ENCODE data around the gene GINS3.

Gene GINS3

DNA sequence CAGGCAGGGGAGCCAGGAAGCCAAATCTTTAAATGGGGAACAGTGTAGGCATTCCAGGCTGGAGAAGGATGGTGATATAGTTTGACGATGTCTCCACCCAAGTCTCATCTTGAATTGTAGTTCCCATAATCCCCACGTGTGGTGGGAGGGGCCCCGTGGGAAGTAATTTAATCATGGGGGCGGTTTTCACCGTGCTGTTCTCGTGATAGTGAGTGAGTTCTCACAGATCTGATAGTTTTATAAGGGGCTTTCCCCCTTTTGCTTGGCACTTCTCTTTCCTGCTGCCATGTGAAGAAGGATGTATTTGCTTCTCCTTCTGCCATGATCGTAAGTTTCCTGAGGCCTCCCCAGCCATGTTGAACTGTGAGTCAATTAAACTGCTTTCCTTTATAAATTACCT lies 28.8 kb downstream of the GINS3 start:
- Histone ChIP-seq H3K9me3 (no peaks in the 10 kb centered on the region), H3K4me3 (ENCODE audit: low read depth in 1 of 2, low read length in 1 of 2) (no peak overlapping the region), H3K4me1 (ENCODE audit: control insufficient read depth in 1 of 2, insufficient read depth in 1 of 2, low read depth in 1 of 2, low read length in 1 of 2) (peaks cover 8% of the 10 kb centered on the region in 2 experiments), H3K36me3 (no peaks in the 10 kb centered on the region), H3K27me3 (peaks cover 78% of the 10 kb centered on the region), H3K27ac (no peak overlapping the region)
- TF ChIP-seq, protein P1, sequence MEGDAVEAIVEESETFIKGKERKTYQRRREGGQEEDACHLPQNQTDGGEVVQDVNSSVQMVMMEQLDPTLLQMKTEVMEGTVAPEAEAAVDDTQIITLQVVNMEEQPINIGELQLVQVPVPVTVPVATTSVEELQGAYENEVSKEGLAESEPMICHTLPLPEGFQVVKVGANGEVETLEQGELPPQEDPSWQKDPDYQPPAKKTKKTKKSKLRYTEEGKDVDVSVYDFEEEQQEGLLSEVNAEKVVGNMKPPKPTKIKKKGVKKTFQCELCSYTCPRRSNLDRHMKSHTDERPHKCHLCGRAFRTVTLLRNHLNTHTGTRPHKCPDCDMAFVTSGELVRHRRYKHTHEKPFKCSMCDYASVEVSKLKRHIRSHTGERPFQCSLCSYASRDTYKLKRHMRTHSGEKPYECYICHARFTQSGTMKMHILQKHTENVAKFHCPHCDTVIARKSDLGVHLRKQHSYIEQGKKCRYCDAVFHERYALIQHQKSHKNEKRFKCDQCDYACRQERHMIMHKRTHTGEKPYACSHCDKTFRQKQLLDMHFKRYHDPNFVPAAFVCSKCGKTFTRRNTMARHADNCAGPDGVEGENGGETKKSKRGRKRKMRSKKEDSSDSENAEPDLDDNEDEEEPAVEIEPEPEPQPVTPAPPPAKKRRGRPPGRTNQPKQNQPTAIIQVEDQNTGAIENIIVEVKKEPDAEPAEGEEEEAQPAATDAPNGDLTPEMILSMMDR (IDR thresholded peaks at IDR 0.05), result no peak

DNA sequence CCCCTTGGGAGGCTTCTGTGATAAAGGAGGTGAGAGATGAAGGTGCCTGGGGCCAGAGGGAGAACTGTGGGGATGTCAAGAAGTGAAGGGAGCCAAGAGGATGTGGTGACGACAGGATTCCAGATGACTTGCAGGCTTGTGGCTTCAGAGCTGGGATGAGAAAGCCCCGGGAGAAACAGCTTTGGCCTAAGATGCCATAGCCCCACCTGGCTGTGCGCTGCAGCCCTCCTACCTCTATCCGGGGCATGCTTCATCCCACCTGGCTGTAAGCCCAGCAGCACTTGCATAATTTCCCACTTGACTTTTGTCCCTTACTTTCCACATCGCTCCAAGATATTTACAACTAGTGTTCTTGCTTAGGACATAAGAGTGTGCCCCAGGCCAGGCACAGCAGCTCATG lies 29.3 kb downstream of the GINS3 start:
- Histone ChIP-seq H3K9me3 (no peaks in the 10 kb centered on the region), H3K4me1 (ENCODE audit: control insufficient read depth in 1 of 2, insufficient read depth in 1 of 2, low read depth in 1 of 2, low read length in 1 of 2) (peaks cover 12% of the 10 kb centered on the region in 2 experiments), H3K36me3 (no peaks in the 10 kb centered on the region), H3K4me3 (ENCODE audit: low read depth in 1 of 2, low read length in 1 of 2) (no peak overlapping the region), H3K27ac (no peak overlapping the region), H3K27me3 (peaks cover 78% of the 10 kb centered on the region)
- TF ChIP-seq, protein P1 (IDR thresholded peaks at IDR 0.05), result no peak

DNA sequence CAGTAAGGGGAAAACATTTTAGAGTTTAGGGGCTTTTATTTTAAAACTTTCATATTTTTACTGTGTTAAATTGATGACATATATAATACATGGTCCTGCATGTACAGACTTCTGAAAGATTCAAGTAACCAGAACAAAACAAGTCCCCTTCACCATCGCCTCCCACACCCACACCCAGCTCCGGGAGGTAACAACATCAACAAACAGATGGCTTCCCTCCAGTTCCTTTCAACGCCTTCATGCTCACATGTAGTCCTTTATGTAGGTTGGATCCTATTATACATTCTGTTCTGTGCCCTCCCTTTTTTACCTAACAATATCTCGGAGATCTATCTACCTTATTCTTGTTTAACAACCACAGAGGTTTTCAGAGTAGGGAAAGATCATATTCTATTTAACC lies 30.5 kb downstream of the GINS3 start:
- TF ChIP-seq, protein P1 (IDR thresholded peaks at IDR 0.05), result no peak
- H3K36me3 ChIP-seq, result no peaks in the 10 kb centered on the region
- H3K4me3 ChIP-seq (ENCODE audit: low read depth in 1 of 2, low read length in 1 of 2), result no peak overlapping the region
- peaks cover 12% of the 10 kb centered on the region in 2 experiments for H3K4me1 ChIP-seq (ENCODE audit: control insufficient read depth in 1 of 2, insufficient read depth in 1 of 2, low read depth in 1 of 2, low read length in 1 of 2)
- peaks cover 81% of the 10 kb centered on the region for H3K27me3 ChIP-seq
- no peaks in the 10 kb centered on the region for H3K9me3 ChIP-seq
- no peak overlapping the region for H3K27ac ChIP-seq

DNA sequence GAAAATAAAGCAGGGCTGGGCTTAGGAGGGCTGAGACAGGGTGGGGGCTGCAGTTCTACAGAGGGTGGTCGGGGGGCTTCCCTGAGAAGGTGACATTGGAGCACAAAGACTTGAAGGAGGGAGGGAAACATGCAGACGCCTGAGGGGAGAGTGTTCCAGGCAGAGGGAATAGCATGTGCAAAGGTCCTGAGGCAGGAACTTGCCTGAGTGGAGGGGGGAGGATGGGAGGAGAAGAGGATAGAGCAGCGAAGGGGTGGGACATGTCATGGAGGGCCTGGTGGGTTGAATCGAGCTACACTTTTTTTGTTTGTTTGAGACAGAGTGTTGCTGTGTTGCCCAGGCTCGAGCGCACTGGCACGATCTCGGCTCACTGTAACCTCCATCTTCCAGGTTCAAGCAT lies 33.0 kb downstream of the GINS3 start:
- Histone ChIP-seq H3K27me3 (peaks cover 81% of the 10 kb centered on the region), H3K36me3 (no peaks in the 10 kb centered on the region), H3K4me1 (ENCODE audit: control insufficient read depth in 1 of 2, insufficient read depth in 1 of 2, low read depth in 1 of 2, low read length in 1 of 2) (peaks cover 12% of the 10 kb centered on the region in 2 experiments), H3K9me3 (no peaks in the 10 kb centered on the region), H3K27ac (no peak overlapping the region), H3K4me3 (ENCODE audit: low read depth in 1 of 2, low read length in 1 of 2) (no peak overlapping the region)
- TF ChIP-seq, protein P1 (IDR thresholded peaks at IDR 0.05), result no peak

DNA sequence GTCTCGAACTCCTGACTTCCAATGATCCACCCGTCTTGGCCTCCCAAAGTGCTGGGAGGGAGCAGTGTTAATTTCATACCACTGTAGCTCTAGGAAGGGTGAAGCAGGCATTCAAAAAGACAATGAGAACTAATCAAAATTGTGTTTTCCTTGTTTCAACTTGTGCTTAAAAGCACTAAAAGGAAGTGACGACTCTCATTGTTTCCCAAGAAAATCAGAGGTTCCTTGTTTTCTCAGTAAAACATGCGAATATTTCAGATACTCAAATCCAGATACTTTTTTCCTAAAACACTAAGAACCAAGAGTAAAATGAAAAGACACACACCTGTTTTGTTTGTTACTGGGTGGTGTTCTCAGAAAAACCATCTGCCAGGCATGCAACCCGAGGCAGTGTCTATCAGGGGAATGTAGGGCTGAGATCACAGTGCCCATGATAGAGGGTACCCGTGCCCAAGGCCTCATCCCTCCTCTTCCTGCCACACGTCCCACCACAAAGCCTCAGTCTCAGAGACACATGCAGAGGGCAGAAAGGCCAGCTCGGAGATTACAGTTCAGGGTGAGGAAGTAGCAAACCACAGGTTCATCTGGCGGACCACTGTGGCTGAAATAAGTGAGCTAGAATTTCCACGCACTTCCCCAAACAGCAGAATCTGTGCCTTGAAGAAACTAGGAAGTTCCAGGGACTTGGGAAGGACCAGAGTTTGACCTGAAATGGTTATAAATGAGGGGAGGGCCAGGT lies 33.7 kb downstream of the GINS3 start:
- Histone ChIP-seq H3K27me3 (peaks cover 80% of the 10 kb centered on the region), H3K27ac (peak overlapping the region; percentile 27)

More for the DNA sequence above, 33.7 kb downstream of the GINS3 start:
- TF ChIP-seq, protein P1 (IDR thresholded peaks at IDR 0.05), result no peak
- Histone ChIP-seq H3K36me3 (no peaks in the 10 kb centered on the region), H3K4me1 (ENCODE audit: control insufficient read depth in 1 of 2, insufficient read depth in 1 of 2, low read depth in 1 of 2, low read length in 1 of 2) (peaks cover 12% of the 10 kb centered on the region in 2 experiments), H3K4me3 (ENCODE audit: low read depth in 1 of 2, low read length in 1 of 2) (no peak overlapping the region), H3K9me3 (no peaks in the 10 kb centered on the region)
